H9 (cell line): ENCODE results near the gene JAKMIP1. TPM values are rescaled to one million over a fixed set of nuclear protein-coding genes. Genes with fewer than 3 reads are reported as not detected.

Experiments used
- DNase-seq: peaks from one replicate; pipeline ENCODE4 v3.0.0-alpha.2; 2017
- H2AFZ ChIP-seq: one replicate; pipeline ENCODE4 v1.6.1; 2013; ENCODE audit warnings: mild to moderate bottlenecking, low read length, control low read depth, moderate library complexity
- H2AK5ac ChIP-seq: 2 replicates; pipeline ENCODE4 v1.6.1; 2013; ENCODE audit warnings: low read length, control low read depth, mixed read lengths; ENCODE audit not compliant: insufficient read length
- H2BK120ac ChIP-seq: one replicate; pipeline ENCODE4 v1.6.1; 2013; ENCODE audit warnings: low read depth, mild to moderate bottlenecking, low read length, control low read depth, inconsistent platforms; ENCODE audit not compliant: poor library complexity, severe bottlenecking
- H2BK12ac ChIP-seq: 2 replicates; pipeline ENCODE4 v1.6.1; 2013; ENCODE audit warnings: low read length, control low read depth, mixed read lengths, low read depth; ENCODE audit not compliant: insufficient read length
- H2BK15ac ChIP-seq: 2 replicates; pipeline ENCODE4 v1.6.1; 2013; ENCODE audit warnings: low read depth, low read length, control low read depth
- H2BK20ac ChIP-seq: one replicate; pipeline ENCODE4 v1.6.1; 2013; ENCODE audit warnings: low read depth, mild to moderate bottlenecking, low read length, control low read depth, inconsistent platforms; ENCODE audit not compliant: poor library complexity, severe bottlenecking
- H2BK5ac ChIP-seq: 2 replicates; pipeline ENCODE4 v1.6.1; 2013; ENCODE audit warnings: low read length, control low read depth, mixed read lengths; ENCODE audit not compliant: insufficient read length
- H3K14ac ChIP-seq: 2 replicates; pipeline ENCODE4 v1.6.1; 2013; ENCODE audit warnings: low read length, control low read depth; ENCODE audit not compliant: insufficient read depth
- H3K18ac ChIP-seq: 2 replicates; pipeline ENCODE4 v1.6.1; 2013; ENCODE audit warnings: low read depth, mild to moderate bottlenecking, mixed read lengths, low read length, control low read depth; ENCODE audit not compliant: insufficient read length
- H3K23ac ChIP-seq: 2 replicates; pipeline ENCODE4 v1.6.1; 2013; ENCODE audit warnings: low read length, control low read depth, mixed read lengths, low read depth; ENCODE audit not compliant: insufficient read length
- H3K23me2 ChIP-seq: 2 replicates; pipeline ENCODE4 v1.6.1; 2013; ENCODE audit warnings: low read depth, mild to moderate bottlenecking, mixed read lengths, low read length, control low read depth; ENCODE audit not compliant: insufficient read length, poor library complexity, severe bottlenecking
- H3K27ac ChIP-seq: 2 replicates; pipeline ENCODE4 v1.5.1; 2013; ENCODE audit warnings: low read length, control low read depth, mixed read lengths, low read depth; ENCODE audit not compliant: insufficient read length
- H3K27me3 ChIP-seq: 2 replicates; pipeline ENCODE4 v1.6.1; 2013; ENCODE audit warnings: low read length, control low read depth, inconsistent platforms; ENCODE audit not compliant: insufficient read depth
- H3K4ac ChIP-seq: 2 replicates; pipeline ENCODE4 v1.6.1; 2013; ENCODE audit warnings: low read depth, mild to moderate bottlenecking, control low read depth, inconsistent platforms, low read length, moderate library complexity
- H3K4me1 ChIP-seq: 2 replicates; pipeline ENCODE4 v1.6.1; 2013; ENCODE audit warnings: low read length, control low read depth, inconsistent platforms; ENCODE audit not compliant: insufficient read depth
- H3K4me2 ChIP-seq: 2 replicates; pipeline ENCODE4 v1.6.1; 2013; ENCODE audit warnings: low read length, control low read depth, mixed read lengths; ENCODE audit not compliant: insufficient read length, insufficient read depth
- H3K56ac ChIP-seq: 2 replicates; pipeline ENCODE4 v1.6.1; 2013; ENCODE audit warnings: low read depth, mild to moderate bottlenecking, mixed read lengths, low read length, control low read depth; ENCODE audit not compliant: insufficient read length
- H3K79me1 ChIP-seq: 2 replicates; pipeline ENCODE4 v1.6.1; 2013; ENCODE audit warnings: low read depth, mild to moderate bottlenecking, moderate library complexity, low read length, control low read depth, inconsistent platforms; ENCODE audit not compliant: insufficient read depth, poor library complexity, severe bottlenecking
- H3K79me2 ChIP-seq: 2 replicates; pipeline ENCODE4 v1.6.1; 2013; ENCODE audit warnings: low read length, control low read depth, inconsistent platforms; ENCODE audit not compliant: insufficient read depth
- H3K9ac ChIP-seq: 2 replicates; pipeline ENCODE4 v1.6.1; 2013; ENCODE audit warnings: low read length, control low read depth, mixed read lengths; ENCODE audit not compliant: insufficient read length; ENCODE audit errors: extremely low read depth
- H3K9me3 ChIP-seq: one replicate; pipeline ENCODE4 v1.6.1; 2013; ENCODE audit warnings: low read depth, low read length, inconsistent platforms; ENCODE audit not compliant: control insufficient read depth
- H3T11ph ChIP-seq: one replicate; pipeline ENCODE4 v1.6.1; 2013; ENCODE audit warnings: mild to moderate bottlenecking, low read length, control low read depth, inconsistent platforms
- H4K20me1 ChIP-seq: one replicate; pipeline ENCODE4 v1.6.1; 2013; ENCODE audit not compliant: control insufficient read depth, insufficient read length, insufficient read depth
- H4K5ac ChIP-seq: 2 replicates; pipeline ENCODE4 v1.6.1; 2013; ENCODE audit warnings: low read depth, mild to moderate bottlenecking, mixed read lengths, low read length, control low read depth; ENCODE audit not compliant: insufficient read length
- H4K8ac ChIP-seq: replicated peaks from 2 replicates; pipeline ENCODE4 v1.6.1; 2013; ENCODE audit warnings: low read length, control low read depth, mixed read lengths, low read depth; ENCODE audit not compliant: insufficient read length
- H4K91ac ChIP-seq: 2 replicates; pipeline ENCODE4 v1.6.1; 2013; ENCODE audit warnings: low read depth, mild to moderate bottlenecking, moderate library complexity, mixed read lengths, low read length, control low read depth; ENCODE audit not compliant: insufficient read length
- H3K27ac Mint-ChIP-seq, 3 experiments: 2 replicates in 2 of 3; 3 replicates in 1 of 3; pipeline ENCODE4 v1.8.0; 2020 to 2021; ENCODE audit warnings: mixed read lengths in 3 of 3, mild to moderate bottlenecking in 1 of 3, moderate library complexity in 1 of 3
- H3K27me3 Mint-ChIP-seq: 2 replicates; pipeline ENCODE4 v1.8.0; 2021; ENCODE audit warnings: low read depth, mild to moderate bottlenecking, moderate library complexity, mixed read lengths
- H3K36me3 Mint-ChIP-seq, 3 experiments: 2 replicates in 2 of 3; 3 replicates in 1 of 3; pipeline ENCODE4 v1.8.0; 2020 to 2021; ENCODE audit warnings: low read depth in 3 of 3, mixed read lengths in 3 of 3; ENCODE audit not compliant: insufficient read depth in 1 of 3
- H3K4me1 Mint-ChIP-seq, 2 experiments: 2 replicates each; pipeline ENCODE4 v1.8.0; 2020; ENCODE audit warnings: mixed read lengths in 2 of 2
- H3K4me3 Mint-ChIP-seq, 2 experiments: 2 replicates in 1 of 2; 3 replicates in 1 of 2; pipeline ENCODE4 v1.8.0; 2020 to 2021; ENCODE audit warnings: mild to moderate bottlenecking in 2 of 2, mixed read lengths in 2 of 2, moderate library complexity in 1 of 2
- H3K9me3 Mint-ChIP-seq, 2 experiments: 2 replicates in 1 of 2; 3 replicates in 1 of 2; pipeline ENCODE4 v1.8.0; 2020; ENCODE audit warnings: mild to moderate bottlenecking in 2 of 2, mixed read lengths in 2 of 2, moderate library complexity in 1 of 2
- WGBS: extraction: QIAGEN DNeasy Blood & Tissue Kit; methylation state at CpG from one replicate; pipeline ENCODE4 v1.1.7; 2013; ENCODE audit warnings: missing lambda C conversion rate, low lambda C conversion rate, mixed read lengths; ENCODE audit not compliant: insufficient read length; ENCODE audit errors: extremely low coverage; 5-methylcytosine and 5-hydroxymethylcytosine counted together
- total RNA-seq: library from RNA; stranded (reverse); gene quantifications from 2 replicates; pipeline ENCODE4 v1.2.1, GENCODE V29; 2021
- TF ChIP-seq, protein P1 (sequence below): fragments of 200-600 bp; sonication (generic); conservative IDR thresholded peaks from 3 replicates; pipeline ENCODE4 v1.8.0; 2021; ENCODE audit warnings: antibody characterized with exemption, mild to moderate bottlenecking

Gene JAKMIP1
- total RNA-seq, 1 experiment from 2014 or later: 1.5 TPM

DNA sequence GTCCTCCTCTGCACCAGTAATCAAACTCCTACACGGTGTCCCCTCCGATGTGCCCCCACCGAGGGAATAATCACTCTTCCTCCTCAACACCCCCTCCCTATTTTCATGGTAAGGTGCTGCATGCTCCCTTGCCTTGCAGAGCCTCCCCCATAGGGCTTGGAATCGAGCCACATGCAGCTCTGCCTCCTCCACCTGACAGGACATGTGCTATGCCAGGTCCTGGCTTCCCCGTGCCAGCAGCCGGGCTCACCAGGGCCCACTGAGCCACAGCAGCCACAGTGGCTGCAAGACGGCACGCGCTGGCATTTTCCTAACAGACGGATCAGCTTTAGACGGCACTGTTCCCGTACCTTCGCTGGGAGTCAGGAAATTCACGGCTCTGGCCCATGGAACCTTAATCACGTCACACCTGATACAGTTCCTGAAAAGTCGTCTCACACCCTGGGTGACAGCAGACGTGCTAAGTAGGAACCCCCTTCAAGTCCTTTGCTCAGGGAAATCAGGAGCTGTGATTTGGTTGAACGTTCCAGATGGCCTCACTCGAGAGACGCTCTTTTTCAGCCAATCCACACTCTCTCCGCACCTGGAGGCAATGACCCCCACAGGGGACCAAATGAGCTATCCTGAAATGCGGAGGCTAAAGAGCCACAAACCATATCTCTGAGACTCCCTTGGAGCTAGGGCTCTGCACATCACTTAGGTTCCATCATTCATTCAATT, 63.2 kb downstream of the JAKMIP1 start:
- Histone ChIP-seq H3K4me2 (no peak overlapping the region), H3K56ac (no peak overlapping the region), H3K4me1 (no peaks in the 10 kb centered on the region), H2BK120ac (no peak overlapping the region), H3K9me3 (no peaks in the 10 kb centered on the region), H3K27me3 (no peaks in the 10 kb centered on the region), H3T11ph (no peak overlapping the region), H3K23ac (no peak overlapping the region), H3K9ac (no peak overlapping the region), H3K4ac (no peak overlapping the region), H3K18ac (no peak overlapping the region), H2AK5ac (no peak overlapping the region), H2BK5ac (no peak overlapping the region), H4K20me1 (no peaks in the 10 kb centered on the region), H4K8ac (no peak overlapping the region), H3K79me2 (no peaks in the 10 kb centered on the region), H2BK12ac (no peak overlapping the region), H4K5ac (no peak overlapping the region), H2AFZ (no peak overlapping the region), H3K14ac (no peak overlapping the region; the same call in 1 of the 2 replicates), H2BK15ac (no peak overlapping the region), H3K79me1 (no peaks in the 10 kb centered on the region), H3K27ac (no peak overlapping the region), H4K91ac (no peak overlapping the region), H2BK20ac (no peak overlapping the region), H3K23me2 (no peaks in the 10 kb centered on the region)
- Mint-ChIP-seq H3K9me3 (peaks cover 6 to 7% of the 10 kb centered on the region in 2 experiments), H3K4me1 (peaks cover 19% of the 10 kb centered on the region in 2 experiments), H3K4me3 (no peak overlapping the region), H3K27ac (peak overlapping the region in 1 of 3 experiments; percentile 78; a peak in 2 of 7 replicates), H3K36me3 (peaks cover 0 to 9% (median 9%) of the 10 kb centered on the region in 3 experiments; a peak in 4 of 7 replicates), H3K27me3 (peaks cover 3% of the 10 kb centered on the region; the same call in 1 of the 2 replicates)
- TF ChIP-seq, protein P1, sequence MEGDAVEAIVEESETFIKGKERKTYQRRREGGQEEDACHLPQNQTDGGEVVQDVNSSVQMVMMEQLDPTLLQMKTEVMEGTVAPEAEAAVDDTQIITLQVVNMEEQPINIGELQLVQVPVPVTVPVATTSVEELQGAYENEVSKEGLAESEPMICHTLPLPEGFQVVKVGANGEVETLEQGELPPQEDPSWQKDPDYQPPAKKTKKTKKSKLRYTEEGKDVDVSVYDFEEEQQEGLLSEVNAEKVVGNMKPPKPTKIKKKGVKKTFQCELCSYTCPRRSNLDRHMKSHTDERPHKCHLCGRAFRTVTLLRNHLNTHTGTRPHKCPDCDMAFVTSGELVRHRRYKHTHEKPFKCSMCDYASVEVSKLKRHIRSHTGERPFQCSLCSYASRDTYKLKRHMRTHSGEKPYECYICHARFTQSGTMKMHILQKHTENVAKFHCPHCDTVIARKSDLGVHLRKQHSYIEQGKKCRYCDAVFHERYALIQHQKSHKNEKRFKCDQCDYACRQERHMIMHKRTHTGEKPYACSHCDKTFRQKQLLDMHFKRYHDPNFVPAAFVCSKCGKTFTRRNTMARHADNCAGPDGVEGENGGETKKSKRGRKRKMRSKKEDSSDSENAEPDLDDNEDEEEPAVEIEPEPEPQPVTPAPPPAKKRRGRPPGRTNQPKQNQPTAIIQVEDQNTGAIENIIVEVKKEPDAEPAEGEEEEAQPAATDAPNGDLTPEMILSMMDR: no peak
- DNase-seq: no peak
- no CpG with 5 or more reads among the region's 22 CpGs for WGBS
